HG03139 (cell line): ENCODE measurements around the gene RSF1.
"Not testable (repeated sequence)": the region's sequence is repeated elsewhere in the genome, so short reads cannot be mapped to it uniquely, and the experiment has no call there.

Source experiments
- ATAC-seq: cut with Tn5 transposase; IDR thresholded peaks from one replicate; pipeline ENCODE4 v1.9.1; 2021; ENCODE audit not compliant: unreplicated experiment

Gene RSF1

GRCh38 chr11:77820565-77821348, at the start of gene RSF1, which contains the start of gene AAMDC:
Gene RSF1 (minus strand): TSS chr11:77820722. CDS start chr11:77820714, 8 bp downstream.
Gene AAMDC (plus strand): TSS chr11:77821144. CDS start chr11:77842497, 21,353 bp downstream.
- ATAC-seq: peak; percentile 83

- no peak for ATAC-seq
Observed at GRCh38 chr11:77868744-77869143, 48.2 kb upstream of the RSF1 start.

- no peak for ATAC-seq
Observed at GRCh38 chr11:77866336-77866735, 45.8 kb upstream of the RSF1 start.

- ATAC-seq: no peak
Observed at GRCh38 chr11:77865805-77866204, 45.3 kb upstream of the RSF1 start.

- ATAC-seq: not testable (repeated sequence)
Observed at GRCh38 chr11:77861444-77861843, 40.9 kb upstream of the RSF1 start.

- ATAC-seq: not testable (repeated sequence)
Observed at GRCh38 chr11:77857906-77858457, 37.5 kb upstream of the RSF1 start.

GRCh38 chr11:77854838-77855237, 34.3 kb upstream of the RSF1 start:
- ATAC-seq: no peak

- ATAC-seq: no peak
Observed at GRCh38 chr11:77851503-77851902, 31.0 kb upstream of the RSF1 start.

GRCh38 chr11:77843700-77844099, 23.2 kb upstream of the RSF1 start:
- ATAC-seq: not testable (repeated sequence)

- ATAC-seq: no peak
Observed at GRCh38 chr11:77842441-77843121, 22.1 kb upstream of the RSF1 start.

GRCh38 chr11:77833302-77833701, 12.8 kb upstream of the RSF1 start:
- no peak for ATAC-seq

GRCh38 chr11:77828926-77829325, 8.4 kb upstream of the RSF1 start:
- no peak for ATAC-seq

- ATAC-seq: no peak
Observed at GRCh38 chr11:77823775-77824174, 3.3 kb upstream of the RSF1 start.

GRCh38 chr11:77822126-77822525, 1.6 kb upstream of the RSF1 start:
- ATAC-seq: not testable (repeated sequence)

GRCh38 chr11:77821349-77821851, 878 bp upstream of the RSF1 start:
- ATAC-seq: no peak

GRCh38 chr11:77819921-77820564, 479 bp downstream of the RSF1 start:
- ATAC-seq: peak; percentile 3

GRCh38 chr11:77819411-77819920, 1.1 kb downstream of the RSF1 start:
- ATAC-seq: peak; percentile 48

GRCh38 chr11:77815459-77815858, 5.1 kb downstream of the RSF1 start:
- ATAC-seq: no peak

- ATAC-seq: no peak
Observed at GRCh38 chr11:77814848-77815247, 5.7 kb downstream of the RSF1 start.

- no peak for ATAC-seq
Observed at GRCh38 chr11:77813256-77813655, 7.3 kb downstream of the RSF1 start.

- ATAC-seq: no peak
Observed at GRCh38 chr11:77806993-77807392, 13.5 kb downstream of the RSF1 start.
